ENCODE data around the gene RBFOX2.

RBFOX2 gene

GRCh38 chr22:35928285-35928798, 100.3 kb downstream of the RBFOX2 start:
- no peak for DNase-seq (ENCODE audit: low read depth)

GRCh38 chr22:35923026-35923425, 105.6 kb downstream of the RBFOX2 start:
- no peak for DNase-seq (ENCODE audit: low read depth)

GRCh38 chr22:35921777-35922176, 106.8 kb downstream of the RBFOX2 start:
- DNase-seq (ENCODE audit: low read depth), result no peak

- DNase-seq (ENCODE audit: low read depth), result no peak
Observed at GRCh38 chr22:35921044-35921443, 107.6 kb downstream of the RBFOX2 start.

GRCh38 chr22:35919002-35919542, 109.6 kb downstream of the RBFOX2 start:
- no peak for DNase-seq (ENCODE audit: low read depth)

- no peak for DNase-seq (ENCODE audit: low read depth)
Observed at GRCh38 chr22:35918456-35918855, 110.2 kb downstream of the RBFOX2 start.

GRCh38 chr22:35917651-35918050, 111.0 kb downstream of the RBFOX2 start:
- no peak for DNase-seq (ENCODE audit: low read depth)

GRCh38 chr22:35915477-35916013, 113.1 kb downstream of the RBFOX2 start:
- DNase-seq (ENCODE audit: low read depth), result no peak

- no peak for DNase-seq (ENCODE audit: low read depth)
Observed at GRCh38 chr22:35914665-35915476, 113.8 kb downstream of the RBFOX2 start.

GRCh38 chr22:35914357-35914664, 114.3 kb downstream of the RBFOX2 start:
- DNase-seq (ENCODE audit: low read depth), result no peak

GRCh38 chr22:35913925-35914324, 114.7 kb downstream of the RBFOX2 start:
- no peak for DNase-seq (ENCODE audit: low read depth)

GRCh38 chr22:35912658-35913057, 116.0 kb downstream of the RBFOX2 start:
- no peak for DNase-seq (ENCODE audit: low read depth)

- DNase-seq (ENCODE audit: low read depth), result no peak
Observed at GRCh38 chr22:35911877-35912276, 116.7 kb downstream of the RBFOX2 start.

- no peak for DNase-seq (ENCODE audit: low read depth)
Observed at GRCh38 chr22:35910926-35911325, 117.7 kb downstream of the RBFOX2 start.

GRCh38 chr22:35910003-35910769, 118.4 kb downstream of the RBFOX2 start:
- no peak for DNase-seq (ENCODE audit: low read depth)

GRCh38 chr22:35905894-35906293, 122.7 kb downstream of the RBFOX2 start:
- no peak for DNase-seq (ENCODE audit: low read depth)

- no peak for DNase-seq (ENCODE audit: low read depth)
Observed at GRCh38 chr22:35904752-35905151, 123.9 kb downstream of the RBFOX2 start.

GRCh38 chr22:35904336-35904692, 124.3 kb downstream of the RBFOX2 start:
- DNase-seq (ENCODE audit: low read depth), result no peak

GRCh38 chr22:35903571-35904335, 124.9 kb downstream of the RBFOX2 start:
- DNase-seq (ENCODE audit: low read depth), result no peak

- DNase-seq (ENCODE audit: low read depth), result no peak
Observed at GRCh38 chr22:35900483-35901168, 128.0 kb downstream of the RBFOX2 start.

GRCh38 chr22:35899736-35900135, 128.9 kb downstream of the RBFOX2 start:
- DNase-seq (ENCODE audit: low read depth), result no peak
